MM.1S (cell line): ENCODE measurements around the gene PROK1.

ENCODE experiments used
- EZH2 ChIP-seq: fragments of 300-600 bp; sonication (generic); optimal IDR thresholded peaks from 2 replicates; pipeline ENCODE3; 2017; ENCODE audit warnings: low read depth, mild to moderate bottlenecking, antibody characterized with exemption, low read length, mixed read lengths
- TF ChIP-seq, protein P1 (sequence below): fragments of 300-600 bp; sonication (generic); IDR thresholded peaks from 2 replicates; pipeline ENCODE4 v1.5.1; 2016; ENCODE audit warnings: antibody characterized with exemption, low read length, mixed read lengths

DNA sequence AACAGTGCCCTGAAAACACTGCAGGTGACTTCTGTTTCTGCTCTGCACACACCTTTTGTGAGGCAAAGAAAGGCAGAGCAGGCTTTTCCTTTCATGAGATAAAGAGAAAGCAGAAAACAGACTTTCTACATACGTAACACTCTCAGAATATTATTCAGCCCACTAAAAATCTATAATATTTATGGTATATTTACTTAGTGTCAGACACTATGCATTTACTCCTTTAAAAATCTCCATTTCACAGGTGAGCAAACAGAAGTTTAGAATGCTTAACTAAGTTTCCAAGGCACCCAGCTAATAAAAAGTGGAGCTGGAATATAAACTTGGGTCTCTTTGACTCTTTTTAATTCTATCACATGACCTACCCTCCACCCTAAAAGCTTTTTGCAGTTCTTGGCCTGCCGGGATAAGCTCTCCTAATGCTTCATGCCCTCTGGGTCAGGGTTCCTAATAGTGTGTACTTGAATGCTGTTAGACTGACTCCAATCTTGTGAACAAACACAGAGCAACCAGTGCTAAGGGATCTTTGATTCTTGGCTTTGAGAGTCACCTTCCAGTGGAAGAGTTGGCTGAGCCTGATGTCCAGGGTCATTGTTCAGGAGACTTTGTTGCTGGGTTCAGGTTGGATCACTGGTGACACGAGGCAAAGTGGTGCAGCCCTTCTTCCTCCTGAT lies 27.2 kb downstream of the PROK1 start:
- TF ChIP-seq, protein P1, sequence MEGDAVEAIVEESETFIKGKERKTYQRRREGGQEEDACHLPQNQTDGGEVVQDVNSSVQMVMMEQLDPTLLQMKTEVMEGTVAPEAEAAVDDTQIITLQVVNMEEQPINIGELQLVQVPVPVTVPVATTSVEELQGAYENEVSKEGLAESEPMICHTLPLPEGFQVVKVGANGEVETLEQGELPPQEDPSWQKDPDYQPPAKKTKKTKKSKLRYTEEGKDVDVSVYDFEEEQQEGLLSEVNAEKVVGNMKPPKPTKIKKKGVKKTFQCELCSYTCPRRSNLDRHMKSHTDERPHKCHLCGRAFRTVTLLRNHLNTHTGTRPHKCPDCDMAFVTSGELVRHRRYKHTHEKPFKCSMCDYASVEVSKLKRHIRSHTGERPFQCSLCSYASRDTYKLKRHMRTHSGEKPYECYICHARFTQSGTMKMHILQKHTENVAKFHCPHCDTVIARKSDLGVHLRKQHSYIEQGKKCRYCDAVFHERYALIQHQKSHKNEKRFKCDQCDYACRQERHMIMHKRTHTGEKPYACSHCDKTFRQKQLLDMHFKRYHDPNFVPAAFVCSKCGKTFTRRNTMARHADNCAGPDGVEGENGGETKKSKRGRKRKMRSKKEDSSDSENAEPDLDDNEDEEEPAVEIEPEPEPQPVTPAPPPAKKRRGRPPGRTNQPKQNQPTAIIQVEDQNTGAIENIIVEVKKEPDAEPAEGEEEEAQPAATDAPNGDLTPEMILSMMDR: no peak
- no peak for TF ChIP-seq EZH2
